Inflammatory macrophage (primary cell): ENCODE measurements around the gene FTSJ1.
A peak's percentile ranks its signal among the peaks of the same experiment; 100 is the strongest.

Experiments used
- DNase-seq, 2 donors: peaks; one replicate each; pipeline ENCODE4 v3.0.0-alpha.2; 2020 to 2022

Gene FTSJ1

GRCh38 chrX:48531358-48531959 is 55.5 kb downstream of the FTSJ1 start:
- peak in 1 of 2 donors; percentile 23 for DNase-seq

GRCh38 chrX:48532161-48532560 is 56.2 kb downstream of the FTSJ1 start:
- DNase-seq: no peak

GRCh38 chrX:48533165-48533564 is 57.2 kb downstream of the FTSJ1 start:
- no peak for DNase-seq
